HuH-7.5 (cell line): Measurements from ENCODE around the gene TMEM255B.

ENCODE experiments used
- DNase-seq: peaks from one replicate; pipeline ENCODE4 v3.0.0; 2011; ENCODE audit warnings: low spot score

TMEM255B gene

DNA sequence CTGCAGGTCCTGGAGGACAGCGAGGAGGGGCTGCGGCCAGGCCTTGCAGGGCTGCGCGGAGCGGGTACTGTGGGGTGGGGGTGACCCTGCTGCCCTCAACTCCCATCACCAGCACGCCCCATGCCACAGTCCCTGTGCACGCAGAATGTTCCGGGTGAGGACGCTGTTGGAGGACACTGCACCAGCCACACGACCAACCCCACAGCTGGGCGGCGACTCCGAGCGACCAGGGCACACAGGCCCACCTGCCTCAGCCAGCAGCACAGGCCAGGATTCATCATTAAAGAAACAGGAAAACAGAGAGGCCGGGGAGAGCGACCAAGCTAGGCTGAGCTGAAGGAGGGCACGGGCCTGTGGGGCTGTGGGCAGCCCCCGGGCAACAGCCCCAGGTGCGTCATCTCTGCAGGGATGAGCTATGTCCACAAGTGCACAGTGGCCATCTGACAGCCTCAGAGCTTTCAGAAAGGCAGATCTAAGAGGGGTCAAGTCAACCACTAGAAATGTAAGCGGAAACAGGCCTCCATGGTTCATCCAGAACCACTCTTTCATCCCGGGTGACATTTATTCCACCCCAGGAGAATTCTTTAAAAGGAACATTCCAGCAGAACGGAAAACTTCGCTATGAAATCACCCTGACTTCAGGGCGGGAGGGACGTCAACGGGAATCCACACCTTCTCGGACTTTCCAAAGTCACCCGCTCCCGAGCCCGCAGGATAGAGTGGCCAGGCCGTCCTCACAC is 103.3 kb downstream of the TMEM255B start:
- DNase-seq: no peak

DNA sequence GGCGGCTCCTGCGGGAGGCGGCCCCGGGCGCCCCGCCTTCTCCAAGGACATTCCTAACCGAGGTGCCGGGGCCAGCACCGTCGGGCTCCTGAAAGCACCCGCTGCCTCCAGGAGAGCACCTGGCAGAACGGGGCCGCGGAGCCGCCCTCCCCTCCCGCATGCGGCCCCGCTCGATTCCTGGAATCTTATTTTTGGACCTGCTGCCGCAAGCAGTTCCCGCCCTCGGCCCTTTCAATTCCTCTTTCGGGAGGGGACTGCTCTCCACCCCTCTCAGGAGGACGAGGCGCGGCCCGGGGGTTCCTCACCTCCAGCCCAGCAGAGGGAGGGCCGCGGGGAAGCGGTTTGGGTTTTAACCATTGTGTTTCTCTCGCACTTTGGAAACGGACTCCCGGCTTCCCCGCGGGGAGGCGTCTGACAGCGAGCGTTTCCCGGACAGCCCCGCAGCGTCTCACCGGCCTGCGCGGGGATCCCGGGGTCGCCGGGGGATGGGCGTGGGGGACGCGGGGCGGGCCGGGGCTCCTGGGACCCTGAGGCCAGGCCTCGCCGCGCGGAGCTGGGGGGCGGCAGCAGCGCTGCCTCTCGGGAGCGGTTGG is 104.0 kb downstream of the TMEM255B start:
- no peak for DNase-seq

DNA sequence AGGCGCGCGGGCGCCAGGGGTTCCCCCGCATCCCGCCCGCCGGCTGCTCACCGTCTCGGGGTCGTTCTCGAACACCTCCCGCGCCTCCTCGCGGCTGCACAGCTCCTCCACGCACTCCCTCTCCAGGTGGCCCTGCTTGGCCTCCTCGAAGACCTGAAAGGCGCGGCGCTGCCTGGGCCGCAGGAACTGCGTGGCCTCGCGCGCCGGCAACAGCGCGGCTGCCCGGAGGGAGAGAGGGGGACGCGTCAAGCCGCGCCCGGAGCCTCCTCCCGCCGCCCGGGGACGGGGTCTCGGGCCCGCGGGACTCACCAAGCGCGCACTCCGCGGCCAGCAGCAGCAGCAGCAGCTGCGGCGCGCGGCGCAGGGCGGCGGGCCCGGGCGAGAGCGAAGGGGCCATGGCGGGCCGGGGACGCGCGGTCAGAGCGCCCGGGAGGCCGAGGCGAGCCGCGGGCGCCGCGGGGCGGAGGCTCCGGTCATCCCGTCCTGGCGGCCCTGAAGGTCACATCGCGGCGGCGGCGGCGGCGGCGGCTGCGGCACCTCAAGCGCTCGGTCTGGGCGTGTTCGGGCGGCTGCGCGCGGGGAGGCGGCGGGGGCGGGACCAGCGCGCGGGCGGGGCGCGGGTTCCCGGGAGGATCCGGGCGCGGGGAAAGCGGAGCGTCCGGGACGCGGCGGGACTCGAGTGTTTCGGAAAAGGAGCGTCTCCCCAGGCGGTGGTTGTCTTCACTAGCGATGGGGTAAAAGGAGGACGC is 104.7 kb downstream of the TMEM255B start, which contains the start of gene GAS6:
Gene GAS6 (minus strand): TSS at position 553 of the 749 bp plus-strand sequence. CDS start 156 bp downstream, at position 397.
- peak; percentile 40 for DNase-seq

DNA sequence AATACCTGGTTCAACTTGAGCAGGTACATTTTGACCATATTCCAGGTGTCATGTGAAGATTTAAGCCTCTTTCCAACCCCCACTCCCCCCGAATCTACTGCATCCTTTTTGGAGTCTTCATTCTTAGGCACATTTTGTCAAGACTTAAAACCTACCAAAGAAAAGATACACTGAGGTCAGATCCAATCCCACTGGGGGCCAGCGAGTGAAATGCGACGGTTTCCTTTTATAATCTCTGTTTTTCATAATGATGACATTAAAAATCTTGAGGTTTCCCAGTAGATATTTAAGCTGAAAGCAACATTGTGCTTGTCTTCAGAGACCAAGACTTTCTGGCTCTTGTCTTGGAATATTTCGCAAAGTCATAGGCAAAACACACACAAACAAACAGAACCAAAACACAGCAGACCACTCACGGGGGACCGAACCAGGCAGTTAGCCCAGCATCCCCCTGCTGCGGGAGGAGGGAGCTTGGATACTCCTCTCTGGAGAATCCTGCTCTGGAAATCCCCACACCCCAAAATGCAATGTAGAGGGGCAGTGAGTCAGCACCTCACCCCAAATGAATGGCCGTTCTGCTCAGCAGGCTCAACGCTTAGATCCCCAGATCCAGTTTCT is 105.4 kb downstream of the TMEM255B start:
- no peak for DNase-seq

DNA sequence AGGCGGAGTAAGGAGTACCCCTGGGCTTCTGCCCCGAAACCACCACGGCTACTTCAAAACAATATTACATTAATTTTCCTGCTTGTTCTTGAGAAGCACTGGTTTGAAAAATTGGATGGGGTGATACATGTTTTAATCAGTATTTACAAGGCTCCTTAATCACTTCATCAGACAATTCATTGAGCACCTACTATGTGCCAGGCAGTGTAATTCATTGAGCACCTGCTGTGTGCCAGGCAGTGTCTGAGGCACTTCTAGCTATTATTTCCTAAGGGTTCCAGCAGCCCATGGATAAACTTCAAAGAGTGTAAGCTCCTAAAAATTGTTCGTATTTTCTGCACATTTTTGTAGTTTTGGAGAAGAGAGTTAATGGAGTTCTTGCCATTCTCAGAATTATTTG is 106.4 kb downstream of the TMEM255B start:
- DNase-seq: no peak
